Neural cell (in vitro differentiated cells): ENCODE measurements around the gene SYK. TPM values are rescaled to one million over a fixed set of nuclear protein-coding genes. Genes with fewer than 3 reads are reported as not detected.

ENCODE experiments used
- H2AFZ ChIP-seq: fragments of 200-600, 300-800 bp; sonication (generic), shearing (Covaris generic); 2 replicates; pipeline ENCODE4 v1.6.0; 2014; ENCODE audit warnings: low read depth, mild to moderate bottlenecking, antibody characterized with exemption, low read length, moderate library complexity
- H3F3A ChIP-seq: fragments of 200-600 bp; shearing (Covaris generic); 2 replicates; pipeline ENCODE4 v1.6.1; 2016; ENCODE audit warnings: mild to moderate bottlenecking, moderate library complexity, mixed read lengths, antibody characterized with exemption, low read length; ENCODE audit not compliant: insufficient read depth, poor library complexity, severe bottlenecking
- H3K27ac ChIP-seq: fragments of 200-600, 300-800 bp; sonication (generic), shearing (Covaris generic); 2 replicates; pipeline ENCODE4 v1.5.1; 2014; ENCODE audit warnings: mild to moderate bottlenecking, low read length, moderate library complexity
- H3K27me3 ChIP-seq: fragments of 300-800, 200-600 bp; sonication (generic), shearing (Covaris generic); 2 replicates; pipeline ENCODE4 v1.6.0; 2014; ENCODE audit warnings: mild to moderate bottlenecking, low read depth, low read length, moderate library complexity; ENCODE audit not compliant: insufficient read depth
- H3K36me3 ChIP-seq: fragments of 300-800, 200-600 bp; sonication (generic), shearing (Covaris generic); 2 replicates; pipeline ENCODE4 v1.5.1; 2014; ENCODE audit warnings: mild to moderate bottlenecking, antibody characterized with exemption, low read length, moderate library complexity; ENCODE audit not compliant: insufficient read depth
- H3K4me2 ChIP-seq: fragments of 300-800, 200-600 bp; sonication (generic), shearing (Covaris generic); 2 replicates; pipeline ENCODE4 v1.6.0; 2014; ENCODE audit warnings: mild to moderate bottlenecking, low read length
- H3K4me3 ChIP-seq: fragments of 300-800, 200-600 bp; sonication (generic), shearing (Covaris generic); 2 replicates; pipeline ENCODE4 v1.5.1; 2014; ENCODE audit warnings: mild to moderate bottlenecking, low read length, moderate library complexity
- H3K79me2 ChIP-seq: fragments of 200-600 bp; shearing (Covaris generic); replicated peaks from 2 replicates; pipeline ENCODE4 v1.6.0; 2014; ENCODE audit warnings: mild to moderate bottlenecking, low read length, moderate library complexity; ENCODE audit not compliant: insufficient read depth
- H3K9ac ChIP-seq: fragments of 300-800, 200-600 bp; sonication (generic), shearing (Covaris generic); 2 replicates; pipeline ENCODE4 v1.6.1; 2016; ENCODE audit warnings: mild to moderate bottlenecking, low read length, mixed read lengths
- H3K9me2 ChIP-seq: fragments of 200-600 bp; shearing (Covaris generic); 2 replicates; pipeline ENCODE4 v1.6.1; 2016; ENCODE audit warnings: mild to moderate bottlenecking, low read length, mixed read lengths; ENCODE audit not compliant: insufficient read depth
- H3K9me3 ChIP-seq: fragments of 200-600, 300-800 bp; sonication (generic), shearing (Covaris generic); 2 replicates; pipeline ENCODE4 v1.6.1; 2016; ENCODE audit warnings: mild to moderate bottlenecking, mixed run types, low read length, moderate library complexity, mixed read lengths
- H4K20me1 ChIP-seq: fragments of 200-600 bp; shearing (Covaris generic); 2 replicates; pipeline ENCODE4 v1.6.1; 2016; ENCODE audit warnings: mild to moderate bottlenecking, mixed run types; ENCODE audit not compliant: insufficient read depth
- CTCF ChIP-seq: fragments of 450-650 bp; IDR thresholded peaks from 2 replicates; pipeline ENCODE4 v1.5.1; 2014; ENCODE audit warnings: antibody characterized with exemption, mild to moderate bottlenecking, moderate library complexity; ENCODE audit not compliant: poor library complexity, severe bottlenecking
- EP300 ChIP-seq: fragments of 450-650 bp; conservative IDR thresholded peaks from 2 replicates; pipeline ENCODE4 v1.6.1; 2014; ENCODE audit warnings: antibody characterized with exemption, mild to moderate bottlenecking, moderate library complexity; ENCODE audit not compliant: poor library complexity, severe bottlenecking
- EZH2 ChIP-seq: fragments of 200-600, 300-800 bp; shearing (Covaris generic), sonication (generic); IDR thresholded peaks from 2 replicates; pipeline ENCODE4 v1.6.1; 2014; ENCODE audit warnings: antibody characterized with exemption, low read length, borderline replicate concordance, mild to moderate bottlenecking; ENCODE audit not compliant: insufficient read depth, poor library complexity, severe bottlenecking
- MXI1 ChIP-seq: fragments of 450-650 bp; conservative IDR thresholded peaks from 2 replicates; pipeline ENCODE4 v1.6.1; 2014; ENCODE audit warnings: antibody characterized with exemption, mild to moderate bottlenecking; ENCODE audit not compliant: poor library complexity, severe bottlenecking
- POLR2AphosphoS5 ChIP-seq: IDR thresholded peaks from 2 replicates; pipeline ENCODE4 v1.6.1; 2012
- RAD21 ChIP-seq: fragments of 450-650 bp; conservative IDR thresholded peaks from 2 replicates; pipeline ENCODE4 v1.6.1; 2014; ENCODE audit warnings: antibody characterized with exemption, mild to moderate bottlenecking, moderate library complexity
- REST ChIP-seq: IDR thresholded peaks from 2 replicates; pipeline ENCODE4 v1.6.1; 2012; ENCODE audit warnings: borderline replicate concordance
- SMC3 ChIP-seq: fragments of 450-650 bp; conservative IDR thresholded peaks from 2 replicates; pipeline ENCODE4 v1.6.1; 2014; ENCODE audit warnings: antibody characterized with exemption, mild to moderate bottlenecking, moderate library complexity; ENCODE audit not compliant: poor library complexity
- TAF1 ChIP-seq: IDR thresholded peaks from 2 replicates; pipeline ENCODE4 v1.6.1; 2012; ENCODE audit warnings: low read depth
- polyA plus RNA-seq: library from polyadenylated mRNA; depleted of rRNA; stranded (reverse); fragments of >200 nt; gene quantifications from 2 replicates; pipeline ENCODE4 v1.2.3, GENCODE V29; 2014

The SYK gene
- polyA plus RNA-seq, 1 donor from 2014 or later, result not detected

DNA sequence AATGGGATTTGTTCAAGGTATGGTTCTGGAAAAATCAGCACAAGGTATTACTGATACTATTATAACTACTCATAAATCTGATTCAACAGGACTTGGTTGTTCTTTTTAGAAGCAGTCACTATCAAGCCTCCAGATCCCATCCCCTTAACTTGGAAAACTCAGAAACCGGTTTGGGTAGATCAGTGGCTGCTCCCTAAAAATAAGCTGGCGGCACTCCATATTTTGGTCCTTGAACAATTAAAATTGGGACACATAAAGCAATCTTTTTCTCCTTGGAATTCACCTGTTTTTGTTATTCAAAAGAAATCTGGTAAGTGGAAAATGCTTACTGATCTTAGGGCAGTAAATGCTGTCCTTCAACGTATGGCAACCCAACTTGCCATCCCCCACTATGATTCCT is 104.2 kb downstream of the SYK start:
- H3K4me2 ChIP-seq, result no peak overlapping the region
- H3F3A ChIP-seq, result no peaks in the 10 kb centered on the region
- no peaks in the 10 kb centered on the region for H3K9me3 ChIP-seq
- no peak overlapping the region for H3K27ac ChIP-seq
- H3K36me3 ChIP-seq, result no peaks in the 10 kb centered on the region
- no peaks in the 10 kb centered on the region for H3K27me3 ChIP-seq
- H2AFZ ChIP-seq, result no peak overlapping the region
- H4K20me1 ChIP-seq, result no peaks in the 10 kb centered on the region
- no peak overlapping the region for H3K9ac ChIP-seq
- H3K79me2 ChIP-seq, result no peaks in the 10 kb centered on the region
- H3K9me2 ChIP-seq, result no peaks in the 10 kb centered on the region
- no peak overlapping the region for H3K4me3 ChIP-seq
- no peak for TF ChIP-seq SMC3
- TF ChIP-seq CTCF, result no peak
- no peak for TF ChIP-seq EZH2
- TF ChIP-seq REST, result no peak
- no peak for TF ChIP-seq TAF1
- no peak for TF ChIP-seq EP300
- TF ChIP-seq POLR2AphosphoS5, result no peak
- no peak for TF ChIP-seq MXI1
- TF ChIP-seq RAD21, result no peak

GRCh38 chr9:90906316-90907055 is 104.9 kb downstream of the SYK start:
- Histone ChIP-seq H3K27ac (no peak overlapping the region), H3F3A (no peaks in the 10 kb centered on the region), H3K9me2 (no peaks in the 10 kb centered on the region), H3K79me2 (no peaks in the 10 kb centered on the region), H2AFZ (no peak overlapping the region), H3K9me3 (no peaks in the 10 kb centered on the region), H3K36me3 (no peaks in the 10 kb centered on the region), H4K20me1 (no peaks in the 10 kb centered on the region), H3K4me3 (no peak overlapping the region), H3K27me3 (no peaks in the 10 kb centered on the region), H3K4me2 (no peak overlapping the region), H3K9ac (no peak overlapping the region)
- TF ChIP-seq MXI1 (no peak), SMC3 (no peak), RAD21 (no peak), REST (no peak), EZH2 (no peak), CTCF (no peak), TAF1 (no peak)
